GM21447 (cell line): ENCODE data around the gene FSD1L.
"Not testable (repeated sequence)": the region's sequence is repeated elsewhere in the genome, so short reads cannot be mapped to it uniquely, and the experiment has no call there.

Experiments
- ATAC-seq: cut with Tn5 transposase; IDR thresholded peaks from one replicate; pipeline ENCODE4 v1.9.1; 2021; ENCODE audit not compliant: unreplicated experiment

Gene FSD1L

DNA sequence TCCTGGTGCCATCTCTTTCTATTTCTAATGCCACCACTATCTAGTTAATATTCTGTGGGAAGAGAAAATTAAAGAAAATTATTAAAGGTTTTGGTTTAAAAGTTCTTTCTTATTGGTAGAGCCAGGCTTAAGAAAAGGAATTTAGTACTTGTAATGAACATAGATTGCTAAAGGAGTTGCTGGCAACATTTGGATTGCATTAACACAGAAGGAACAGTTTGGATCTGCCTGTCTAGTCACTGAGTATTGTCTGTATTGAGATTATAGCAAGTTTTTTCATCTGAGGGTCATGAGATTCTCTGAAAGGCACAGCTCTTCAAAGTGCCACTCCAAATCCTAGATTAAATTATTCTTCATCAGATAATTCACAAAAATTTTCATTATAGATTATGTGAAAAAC lies 32.0 kb downstream of the FSD1L start:
- ATAC-seq = no peak

DNA sequence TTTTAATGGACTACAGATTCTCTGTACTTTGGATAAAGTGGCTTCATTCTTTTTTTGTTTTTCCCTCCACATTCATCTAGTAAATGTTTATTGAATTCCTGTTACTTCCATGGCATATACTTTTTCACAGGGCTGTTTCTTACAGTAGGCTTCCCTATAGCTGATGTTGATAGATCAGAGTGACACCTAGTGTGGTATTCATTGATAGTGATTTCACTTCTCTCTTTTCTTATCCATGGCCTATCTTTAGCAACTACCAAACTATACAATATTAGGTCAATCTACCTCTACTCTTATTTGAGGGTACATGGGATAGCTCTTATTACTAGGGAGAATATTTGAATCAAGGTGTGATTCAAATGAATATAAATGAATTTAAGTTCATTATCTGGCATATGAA lies 35.8 kb downstream of the FSD1L start:
- peak; percentile 69 for ATAC-seq

DNA sequence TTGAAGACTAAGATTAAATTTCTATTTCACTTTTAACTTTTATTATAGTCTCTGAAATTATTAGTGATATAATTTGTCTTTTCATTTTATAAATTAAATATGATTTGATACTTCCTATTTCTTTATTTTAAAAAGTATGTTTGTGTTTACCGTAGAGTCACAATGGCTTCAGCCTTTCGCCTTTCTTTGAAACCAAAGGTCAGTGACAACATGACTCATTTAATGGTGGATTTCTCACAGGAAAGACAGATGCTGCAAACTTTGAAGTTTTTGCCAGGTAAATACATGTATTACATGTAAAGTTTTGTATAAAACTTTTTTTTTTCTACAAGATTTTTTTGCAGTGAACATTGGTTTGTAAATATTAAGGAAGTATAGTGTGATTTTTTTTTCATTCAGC lies 36.4 kb downstream of the FSD1L start:
- ATAC-seq = no peak

DNA sequence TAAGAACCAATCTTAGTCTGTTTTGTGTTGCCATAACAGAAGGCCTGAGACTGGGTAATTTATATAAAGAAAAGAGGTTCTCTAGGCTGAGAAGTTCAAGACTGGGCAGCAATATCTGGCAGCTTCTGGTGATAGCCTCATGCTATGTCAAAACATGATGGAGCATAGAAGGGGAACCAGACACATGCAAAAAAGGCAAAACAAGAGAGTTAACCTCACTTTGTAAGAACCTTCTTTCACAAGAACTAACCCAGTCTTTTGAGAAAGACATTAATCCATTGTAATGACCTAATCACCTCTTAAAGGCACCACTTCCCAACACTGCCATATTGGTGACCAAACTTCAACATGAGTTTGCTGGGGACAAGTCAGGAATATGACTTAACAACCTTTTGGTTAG lies 37.3 kb downstream of the FSD1L start:
- ATAC-seq = no peak

DNA sequence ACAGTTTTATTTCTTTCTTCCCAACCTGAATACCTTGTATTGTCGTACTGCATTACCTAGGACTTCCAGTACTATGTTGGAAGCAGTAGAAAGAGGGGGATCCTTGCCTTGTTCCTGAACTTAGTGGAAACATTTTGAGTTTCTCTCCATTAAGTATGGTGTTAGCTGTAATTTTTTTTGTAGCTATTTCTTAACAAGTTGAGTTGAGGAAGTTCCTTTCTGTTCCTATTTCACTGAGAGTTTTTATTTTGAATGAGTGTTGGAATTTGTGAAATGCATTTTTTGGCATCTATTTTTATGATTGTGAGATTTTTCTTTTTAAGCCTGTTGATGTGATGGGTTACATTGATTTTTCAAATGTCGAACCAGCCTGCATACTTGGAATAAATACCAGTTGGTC lies 49.0 kb downstream of the FSD1L start:
- no peak for ATAC-seq

DNA sequence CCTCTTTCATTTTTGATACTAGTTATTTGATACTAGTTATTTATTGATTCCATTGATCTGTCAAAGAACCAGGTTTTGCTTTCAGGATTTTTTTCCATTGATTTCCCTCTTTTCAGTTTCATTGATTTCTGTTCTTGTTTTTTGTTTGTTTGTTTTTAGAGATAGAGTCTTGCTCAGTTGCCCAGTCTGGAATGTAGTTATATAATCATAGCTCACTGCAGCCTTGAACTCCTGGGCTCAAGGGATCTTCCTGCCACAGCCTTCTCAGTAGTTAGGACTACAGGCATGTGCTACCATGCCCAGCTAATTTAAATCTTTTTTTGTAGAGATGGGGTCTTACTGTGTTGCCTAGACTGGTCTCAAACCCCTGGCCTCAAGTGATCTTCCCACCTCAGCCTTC lies 49.9 kb downstream of the FSD1L start:
- no peak for ATAC-seq

DNA sequence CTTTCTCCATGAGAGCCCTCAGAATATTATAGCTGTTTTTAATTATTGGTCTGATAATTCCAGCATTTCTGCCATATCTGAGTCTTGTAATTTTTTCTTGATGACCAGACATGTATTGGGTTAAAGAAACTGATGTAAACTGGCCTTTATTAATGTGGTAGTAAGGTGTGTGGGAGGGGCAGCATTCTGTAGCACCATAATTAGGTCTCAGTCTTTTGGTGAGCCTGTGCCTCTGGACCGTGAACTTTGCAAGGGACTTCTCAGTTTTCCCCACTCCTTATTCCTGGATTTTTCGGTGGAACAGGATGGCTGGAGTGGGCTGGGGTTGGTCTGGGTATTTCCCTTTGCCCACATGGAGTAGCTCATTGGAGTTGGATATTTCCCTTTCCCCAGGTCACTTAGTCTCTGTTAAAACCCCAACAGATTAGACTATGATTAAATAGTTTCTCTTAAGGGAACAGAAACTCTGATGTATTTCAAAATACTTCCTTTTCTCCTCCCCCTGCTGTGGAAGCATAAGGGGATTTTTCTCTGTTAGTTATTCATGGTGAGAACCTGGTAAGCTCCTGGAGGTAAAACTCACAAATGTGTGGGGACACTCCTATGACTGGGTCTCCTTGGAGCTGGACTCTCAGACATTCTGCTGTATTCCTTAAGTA lies 52.4 kb downstream of the FSD1L start:
- peak; percentile 94 for ATAC-seq

DNA sequence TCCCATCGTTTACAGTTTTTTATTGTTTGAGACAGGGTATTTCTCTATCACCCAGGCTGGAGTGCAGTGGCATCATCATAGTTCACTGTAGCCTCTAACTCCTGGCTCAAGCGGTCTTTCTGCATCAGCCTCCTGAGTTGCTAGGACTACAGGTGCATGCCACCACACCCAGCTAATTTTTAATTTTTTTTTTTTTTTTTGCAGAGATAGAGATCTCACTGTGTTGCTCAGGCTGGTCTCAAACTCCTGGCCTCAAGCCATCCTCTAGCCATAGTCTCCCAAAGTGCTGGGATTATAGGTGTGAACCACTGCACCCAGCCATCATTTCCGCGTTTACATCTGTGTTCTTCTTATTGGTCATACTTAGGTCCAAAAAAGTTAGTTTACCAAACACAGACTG lies 53.6 kb downstream of the FSD1L start:
- no peak for ATAC-seq

DNA sequence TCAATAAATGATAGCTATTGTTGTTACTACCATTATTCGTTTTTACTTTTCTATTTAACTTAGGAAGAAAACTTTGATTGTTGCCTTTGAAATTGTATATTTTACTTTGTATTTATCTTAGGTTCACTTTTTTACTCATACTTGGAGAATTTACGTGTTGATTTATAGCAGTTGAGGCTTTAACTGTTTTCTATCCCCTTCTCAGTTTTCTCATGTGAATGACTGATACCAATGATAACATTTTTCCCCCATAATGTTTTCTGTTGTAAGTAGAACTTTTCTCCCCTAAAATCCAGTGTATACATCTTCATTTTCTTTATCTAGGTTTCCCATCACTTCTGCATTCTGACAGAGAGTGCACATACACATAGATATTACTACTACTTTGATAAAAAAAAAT lies 54.4 kb downstream of the FSD1L start:
- no peak for ATAC-seq

DNA sequence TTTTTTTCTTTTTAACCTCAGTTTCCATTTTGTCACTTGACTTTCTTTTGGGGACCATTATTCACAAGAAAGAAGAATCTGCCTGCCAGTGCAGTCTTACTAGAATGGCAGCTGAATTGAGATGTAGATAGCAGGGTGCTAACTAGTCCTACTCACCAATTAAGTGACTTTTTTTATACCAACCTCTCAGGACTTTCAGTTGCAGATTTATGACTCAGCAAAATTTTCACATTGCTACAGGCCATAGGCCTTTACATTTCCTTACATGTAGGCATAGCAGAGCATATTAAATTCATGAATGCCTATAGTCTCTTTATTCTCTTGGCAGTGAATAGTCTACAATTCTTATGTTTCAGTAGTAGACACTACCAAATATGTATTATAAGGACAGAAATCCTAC lies 56.0 kb downstream of the FSD1L start:
- no peak for ATAC-seq

DNA sequence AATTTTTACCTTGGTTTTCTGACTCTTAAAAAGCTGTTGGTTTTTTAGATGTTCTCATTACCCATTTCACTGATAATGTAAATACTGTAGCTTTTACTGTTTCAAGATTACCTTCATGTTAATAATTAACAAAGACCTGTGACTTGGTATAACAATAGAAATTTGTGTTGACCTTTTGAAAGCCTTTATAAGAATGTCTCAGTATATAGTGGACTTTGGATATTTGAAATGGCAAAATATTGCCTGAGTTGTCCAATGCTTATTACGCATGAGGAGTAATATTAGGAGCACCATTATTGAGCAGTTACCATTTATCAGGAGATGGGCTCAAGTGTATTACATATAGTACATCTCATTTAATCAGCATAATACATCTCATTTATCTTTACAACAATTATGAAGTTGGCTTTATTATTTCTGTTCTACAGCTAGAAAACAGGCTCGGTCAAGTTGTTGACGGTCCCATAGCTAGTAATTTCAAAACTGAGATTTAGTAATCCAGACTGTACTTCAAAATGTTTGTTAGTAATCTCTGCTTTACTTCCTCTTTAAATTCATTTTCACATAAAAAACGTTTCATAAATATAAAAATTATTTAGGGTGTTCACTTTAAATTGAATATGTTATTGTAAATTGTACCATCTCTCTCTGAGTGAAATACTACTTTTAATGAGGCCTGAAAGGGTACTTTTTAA lies 59.4 kb downstream of the FSD1L start:
- no peak for ATAC-seq

DNA sequence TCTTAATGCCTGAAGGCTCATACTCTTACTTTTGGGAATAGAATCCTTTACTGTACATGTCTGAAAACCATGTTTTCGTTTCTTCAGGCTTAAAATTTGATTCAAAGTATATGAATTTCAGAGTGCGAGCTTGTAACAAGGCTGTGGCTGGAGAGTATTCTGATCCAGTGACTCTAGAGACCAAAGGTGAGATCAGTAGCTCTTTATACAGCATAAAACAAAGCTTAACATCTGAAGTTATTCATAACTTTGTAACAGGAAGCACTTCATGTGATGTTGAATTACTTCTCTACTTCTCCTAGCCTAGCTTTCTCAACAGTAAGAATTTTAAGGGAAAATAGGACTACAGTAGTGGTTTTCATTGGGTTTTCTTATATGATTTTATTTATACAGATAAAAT lies 60.7 kb downstream of the FSD1L start:
- ATAC-seq = no peak

DNA sequence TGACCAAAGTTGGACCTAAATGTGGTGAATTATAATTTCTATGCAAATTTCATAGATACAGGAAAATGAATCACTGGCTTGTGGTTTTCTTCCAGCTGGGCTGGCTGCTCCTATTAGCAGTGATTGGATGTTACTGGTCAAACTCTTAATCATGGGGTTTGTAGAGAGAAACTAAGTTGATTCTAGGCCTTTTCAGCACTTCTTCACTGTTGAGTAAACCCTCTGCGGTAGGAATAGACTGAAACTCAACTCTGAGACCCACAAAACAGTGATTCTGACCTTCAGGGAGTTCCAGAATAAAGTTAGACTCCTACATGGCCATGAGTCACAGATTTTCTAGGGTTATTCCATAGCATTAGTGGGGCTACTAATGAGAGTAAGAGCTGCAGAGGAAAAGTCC lies 62.2 kb downstream of the FSD1L start:
- ATAC-seq = peak; percentile 68

DNA sequence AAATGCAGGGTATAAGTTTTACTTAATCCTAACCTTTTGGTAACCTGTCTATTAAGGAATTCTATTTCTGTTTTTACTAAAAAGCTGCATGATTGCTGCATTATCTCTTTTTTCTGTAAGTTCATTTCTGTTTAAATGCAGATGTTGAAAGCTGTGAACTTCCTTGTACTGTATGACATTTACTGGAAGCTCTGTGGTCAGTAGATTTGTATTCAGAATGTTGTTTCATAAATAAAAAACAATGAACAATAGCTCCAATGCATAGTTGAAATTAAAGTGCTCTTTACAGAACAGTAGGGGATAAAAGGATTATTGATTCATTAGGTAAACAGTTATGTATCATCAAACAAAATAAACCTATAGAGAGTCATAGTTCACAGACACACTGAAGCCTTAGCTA lies 63.6 kb downstream of the FSD1L start:
- no peak for ATAC-seq

DNA sequence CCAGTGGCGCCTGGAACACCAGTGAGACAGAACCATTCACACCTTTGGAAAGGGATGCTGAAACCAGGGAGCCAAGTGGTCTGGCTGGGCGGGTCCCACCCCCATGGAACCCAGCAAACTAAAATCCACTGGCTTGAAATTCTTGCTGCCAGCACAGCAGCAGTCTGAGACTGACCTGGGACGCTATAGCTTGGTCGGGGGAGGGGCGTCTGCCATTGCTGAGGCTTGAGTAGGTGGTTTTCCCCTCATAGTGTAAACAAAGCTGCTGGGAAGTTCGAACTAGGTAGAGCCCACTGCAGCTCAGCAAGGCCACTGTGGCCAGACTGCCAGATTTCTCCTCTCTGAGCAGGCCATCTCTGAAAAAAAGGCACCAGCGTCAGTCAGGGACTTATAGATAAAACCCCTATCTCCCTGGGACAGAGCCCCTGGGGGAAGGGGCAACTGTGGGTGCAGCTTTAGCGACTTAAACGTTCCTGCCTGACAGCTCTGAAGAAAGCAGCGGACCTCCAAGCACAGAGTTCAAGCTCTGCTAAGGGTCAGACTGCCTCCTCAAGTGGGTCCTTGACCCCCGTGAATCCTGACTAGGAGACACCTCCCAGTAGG lies 68.1 kb downstream of the FSD1L start:
- ATAC-seq = no peak

DNA sequence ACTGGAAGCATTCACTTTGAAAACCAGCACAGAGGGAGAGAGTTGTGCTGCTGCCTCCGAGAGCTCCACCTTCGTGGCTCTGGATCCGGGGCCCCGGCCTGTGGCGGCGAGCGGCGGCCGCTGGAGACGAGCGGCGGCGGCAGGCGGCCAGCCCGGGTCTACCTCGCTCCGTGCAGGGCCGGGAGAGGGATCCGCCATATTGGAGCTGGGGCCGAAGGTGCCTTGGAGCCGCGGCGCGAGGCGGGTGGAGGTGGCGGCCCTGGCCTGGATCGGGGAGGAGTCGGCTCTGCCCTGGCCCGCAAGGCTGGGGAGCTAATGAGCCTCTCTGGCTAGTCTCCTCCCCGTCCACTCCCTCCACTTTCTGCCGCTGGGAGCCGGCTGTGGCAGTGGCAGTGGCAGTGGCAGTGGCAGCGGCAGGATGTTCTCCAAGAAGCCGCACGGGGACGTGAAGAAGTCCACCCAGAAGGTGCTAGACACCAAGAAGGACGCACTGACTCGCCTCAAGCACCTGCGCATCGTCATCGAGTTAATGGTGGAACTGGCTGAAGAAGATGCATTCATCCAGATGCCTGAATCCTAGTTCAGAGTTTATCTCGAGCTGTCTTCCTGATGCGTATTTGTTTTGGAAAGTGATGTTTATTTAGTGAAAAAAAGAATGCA lies 72.0 kb downstream of the FSD1L start:
- not testable (repeated sequence) for ATAC-seq

DNA sequence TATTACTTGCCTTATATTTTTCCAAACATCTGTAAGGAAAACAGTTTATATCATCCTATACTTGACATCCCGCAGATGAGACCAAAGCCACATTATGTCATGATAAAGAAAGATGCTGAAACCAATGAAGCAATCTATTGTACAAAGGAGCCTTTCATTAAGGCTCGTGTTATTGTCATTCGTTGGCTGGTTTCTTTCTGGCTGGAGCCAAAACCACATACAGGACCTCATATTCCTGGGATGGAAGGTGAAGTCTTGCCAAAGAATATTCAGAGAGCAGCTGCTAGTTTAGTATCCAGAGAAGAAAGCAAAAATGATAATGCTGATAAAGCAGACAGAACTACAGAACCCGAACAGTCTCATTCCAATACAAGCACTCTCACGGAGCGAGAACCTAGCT lies 73.2 kb downstream of the FSD1L start:
- not testable (repeated sequence) for ATAC-seq

DNA sequence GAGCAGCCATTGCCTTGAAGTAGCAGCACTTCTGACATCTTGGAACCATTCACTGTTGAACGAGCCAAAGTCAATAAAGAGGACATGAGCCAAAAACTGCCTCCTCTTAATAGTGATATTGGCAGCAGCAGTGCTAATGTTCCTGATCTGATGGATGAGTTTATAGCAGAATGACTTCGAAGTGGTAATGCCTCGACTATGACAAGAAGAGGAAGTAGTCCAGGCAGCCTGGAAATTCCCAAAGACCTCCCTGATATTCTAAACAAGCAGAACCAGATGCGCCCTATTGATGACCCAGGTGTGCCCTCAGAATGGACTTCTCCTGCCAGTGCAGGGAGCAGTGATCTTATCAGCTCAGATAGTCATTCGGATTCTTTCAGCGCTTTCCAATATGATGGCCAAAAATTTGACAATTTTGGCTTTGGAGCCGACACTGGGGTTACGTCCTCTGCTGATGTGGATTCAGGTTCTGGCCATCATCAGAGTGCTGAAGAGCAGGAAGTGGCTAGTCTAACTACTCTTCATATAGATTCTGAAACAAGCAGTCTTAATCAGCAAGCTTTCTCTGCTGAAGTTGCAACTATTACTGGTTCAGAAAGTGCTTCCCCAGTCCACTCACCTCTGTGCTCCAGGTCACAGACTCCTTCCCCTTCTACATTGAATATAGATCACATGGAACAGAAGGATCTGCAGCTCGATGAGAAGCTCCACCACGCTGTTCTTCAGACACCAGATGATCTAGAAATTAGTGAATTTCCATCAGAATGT lies 75.0 kb downstream of the FSD1L start:
- ATAC-seq = peak; percentile 84

DNA sequence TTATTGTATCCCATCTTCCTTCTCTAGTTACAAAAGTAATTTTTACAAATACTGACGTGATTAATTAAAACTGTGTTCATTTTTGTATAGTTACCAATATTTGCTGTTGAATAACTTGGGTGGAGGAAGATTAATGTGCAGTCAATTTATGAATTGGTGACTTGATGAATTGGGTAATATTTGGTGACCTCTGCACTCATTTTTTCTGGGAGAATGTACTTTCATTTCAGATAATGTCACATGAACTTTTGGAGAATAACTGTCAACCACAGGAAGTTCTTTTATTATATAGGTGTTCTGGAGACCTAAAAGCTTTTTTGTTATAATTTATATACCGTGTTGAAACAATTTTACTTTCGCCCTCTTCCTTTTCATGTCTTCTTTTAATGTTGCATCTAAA lies 83.7 kb downstream of the FSD1L start:
- ATAC-seq = no peak

DNA sequence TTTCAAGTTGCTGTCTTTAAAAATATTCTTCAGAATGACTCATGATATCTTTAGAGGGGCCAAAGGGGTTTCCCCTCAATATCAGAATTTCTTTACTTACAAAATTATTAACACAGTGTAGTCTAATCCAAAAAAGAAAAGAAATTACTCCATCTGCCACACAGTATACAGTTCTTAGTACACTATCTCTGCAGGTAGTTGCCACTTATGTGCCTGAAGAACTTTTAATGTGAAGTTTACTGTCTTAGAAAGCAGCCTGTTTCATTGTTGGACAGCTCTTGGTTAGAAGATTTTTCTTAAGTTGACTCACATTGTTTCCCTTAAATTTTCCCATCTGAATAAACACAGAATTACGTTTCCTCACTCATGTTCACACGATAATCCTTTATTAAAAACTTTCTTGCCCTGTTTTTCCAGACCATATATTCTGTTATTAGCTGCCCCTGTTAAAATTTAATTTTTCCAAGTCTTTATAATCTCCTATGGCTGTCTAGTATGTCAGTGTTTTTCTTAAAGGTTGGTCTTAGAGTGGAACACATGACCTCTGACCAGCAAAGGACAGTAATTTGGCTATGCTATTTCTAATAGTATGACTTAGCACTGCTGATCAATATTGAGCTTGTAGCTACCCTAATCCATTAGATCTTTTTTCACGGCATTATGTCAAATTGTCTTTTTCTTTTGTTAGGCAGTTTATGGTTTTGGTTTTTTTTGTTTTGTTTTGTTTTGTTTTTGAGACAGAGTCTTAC lies 88.3 kb downstream of the FSD1L start:
- peak; percentile 37 for ATAC-seq

DNA sequence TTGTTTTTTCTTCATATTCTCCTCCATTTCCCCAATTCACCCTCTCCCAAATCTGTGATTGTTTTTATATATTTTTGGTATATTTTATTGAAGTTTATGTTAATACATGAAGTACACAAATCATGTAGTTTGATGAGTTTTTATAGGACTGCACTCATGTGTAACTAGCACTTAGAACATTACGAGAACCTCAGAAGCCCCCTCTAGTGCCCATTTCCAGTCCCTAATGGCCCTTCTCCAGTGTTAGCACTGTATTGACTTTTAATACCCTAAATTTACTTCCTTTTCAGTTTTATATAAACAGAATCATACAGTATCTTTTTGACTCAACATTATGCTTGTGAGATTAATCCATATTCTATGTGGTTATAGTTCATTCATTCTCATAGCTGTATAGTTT lies 91.6 kb downstream of the FSD1L start:
- ATAC-seq = no peak
